Keratinocyte (primary cell): ENCODE data around the gene PADI4. TPM values are rescaled to one million over a fixed set of nuclear protein-coding genes. Genes with fewer than 3 reads are reported as not detected.
A peak's percentile ranks its signal among the peaks of the same experiment; 100 is the strongest.

Experiments
- DNase-seq: peaks from one replicate; pipeline ENCODE4 v3.0.0-alpha.2; 2011; ENCODE audit warnings: low read depth, missing footprints, low spot score
- FAIRE-seq: peaks from 2 replicates; lab custom pipeline; 2011; peaks lifted over from hg19 to GRCh38; lab: Jason Lieb, UNC
- H2AFZ ChIP-seq: 2 replicates; pipeline ENCODE4 v1.6.0; 2012; ENCODE audit warnings: low read length, control low read depth, inconsistent platforms; ENCODE audit not compliant: control insufficient read depth
- H3K27ac ChIP-seq: 2 replicates; pipeline ENCODE4 v1.5.1; 2011; ENCODE audit warnings: low read length; ENCODE audit not compliant: control insufficient read depth, insufficient read depth
- H3K27me3 ChIP-seq: 3 replicates; pipeline ENCODE4 v1.6.0; 2011; ENCODE audit warnings: low read length; ENCODE audit not compliant: control insufficient read depth, insufficient read depth; ENCODE audit errors: extremely low read depth
- H3K36me3 ChIP-seq, 2 experiments: 2 replicates in 1 of 2; 3 replicates in 1 of 2; pipeline ENCODE4 v1.5.1; 2011; ENCODE audit warnings: low read length in 2 of 2, mild to moderate bottlenecking in 1 of 2; ENCODE audit not compliant: control insufficient read depth in 2 of 2, insufficient read depth in 2 of 2; ENCODE audit errors: extremely low read depth in 1 of 2
- H3K4me1 ChIP-seq: 3 replicates; pipeline ENCODE4 v1.5.1; 2011; ENCODE audit warnings: low read length; ENCODE audit not compliant: control insufficient read depth, insufficient read depth; ENCODE audit errors: extremely low read depth
- H3K4me2 ChIP-seq: 3 replicates; pipeline ENCODE4 v1.6.0; 2011; ENCODE audit warnings: low read depth, low read length; ENCODE audit not compliant: control insufficient read depth, insufficient read depth; ENCODE audit errors: extremely low read depth
- H3K4me3 ChIP-seq, 3 experiments: fragments of 200-600 bp in 1 of 3; sonication (generic) in 1 of 3; 2 replicates in 2 of 3; 3 replicates in 1 of 3; pipeline ENCODE4 v1.5.1; 2011 to 2016; ENCODE audit warnings: low read length in 3 of 3, mild to moderate bottlenecking in 3 of 3, control low read depth in 2 of 3, inconsistent platforms in 1 of 3, low read depth in 1 of 3, mixed read lengths in 1 of 3, mixed run types in 1 of 3, moderate library complexity in 1 of 3; ENCODE audit not compliant: control insufficient read depth in 2 of 3, insufficient read depth in 2 of 3; ENCODE audit errors: extremely low read depth in 1 of 3
- H3K79me2 ChIP-seq: 2 replicates; pipeline ENCODE4 v1.6.0; 2012; ENCODE audit warnings: low read length; ENCODE audit not compliant: control insufficient read depth, insufficient read depth
- H3K9ac ChIP-seq: 3 replicates; pipeline ENCODE4 v1.6.0; 2011; ENCODE audit warnings: low read length; ENCODE audit not compliant: control insufficient read depth, insufficient read depth; ENCODE audit errors: extremely low read depth
- H3K9me1 ChIP-seq: 3 replicates; pipeline ENCODE4 v1.6.0; 2011; ENCODE audit warnings: low read length; ENCODE audit not compliant: control insufficient read depth, insufficient read depth; ENCODE audit errors: extremely low read depth
- H3K9me3 ChIP-seq: 2 replicates; pipeline ENCODE4 v1.5.1; 2012; ENCODE audit warnings: low read depth, low read length; ENCODE audit not compliant: control insufficient read depth
- H4K20me1 ChIP-seq: 3 replicates; pipeline ENCODE4 v1.6.0; 2011; ENCODE audit warnings: low read length; ENCODE audit not compliant: control insufficient read depth, insufficient read depth; ENCODE audit errors: extremely low read depth
- EZH2 ChIP-seq: IDR thresholded peaks from one replicate; pipeline ENCODE4 v1.6.1; 2012; ENCODE audit warnings: inconsistent platforms, mild to moderate bottlenecking, low read length, moderate library complexity
- dilution Hi-C: fragments of 300-500 bp; cut with MboI; formaldehyde crosslinking; loops from one replicate; pipeline ENCODE4 v1.7.0; 2020; ENCODE audit warnings: low sequenced_read_pairs; ENCODE audit not compliant: extremely low pct_ligation_motif_present
- polyA plus RNA-seq, 5 experiments: library from polyadenylated mRNA; depleted of rRNA in 3 of 5; stranded (reverse) in 3 of 5; stranded (forward) in 1 of 5; unstranded in 1 of 5; fragments of >200 nt; gene quantifications; 1 replicate in 1 of 5; 2 replicates in 3 of 5; 3 replicates in 1 of 5; pipeline versions ENCODE4 v1.2.1 to v1.2.3, GENCODE V29; 2011 to 2012; ENCODE audit warnings: missing spikeins in 2 of 5, low read depth in 1 of 5, low replicate concordance in 1 of 5
- TF ChIP-seq, protein P1 (sequence below), 3 experiments: IDR thresholded peaks in 1 of 3; conservative IDR thresholded peaks in 1 of 3; optimal IDR thresholded peaks in 1 of 3; 2 replicates in 2 of 3; 3 replicates in 1 of 3; pipeline versions ENCODE3 to v1.5.1; 2011; ENCODE audit warnings: low read length in 3 of 3, mild to moderate bottlenecking in 3 of 3, moderate library complexity in 2 of 3, control low read depth in 1 of 3, inconsistent platforms in 1 of 3; ENCODE audit not compliant: insufficient read depth in 2 of 3; ENCODE audit errors: extremely low read depth in 1 of 3

Gene PADI4
- polyA plus RNA-seq, 1 donor (not counting 4 experiments of a cell fraction or from before 2014, with no cell fraction given), result 0.03 TPM

DNA sequence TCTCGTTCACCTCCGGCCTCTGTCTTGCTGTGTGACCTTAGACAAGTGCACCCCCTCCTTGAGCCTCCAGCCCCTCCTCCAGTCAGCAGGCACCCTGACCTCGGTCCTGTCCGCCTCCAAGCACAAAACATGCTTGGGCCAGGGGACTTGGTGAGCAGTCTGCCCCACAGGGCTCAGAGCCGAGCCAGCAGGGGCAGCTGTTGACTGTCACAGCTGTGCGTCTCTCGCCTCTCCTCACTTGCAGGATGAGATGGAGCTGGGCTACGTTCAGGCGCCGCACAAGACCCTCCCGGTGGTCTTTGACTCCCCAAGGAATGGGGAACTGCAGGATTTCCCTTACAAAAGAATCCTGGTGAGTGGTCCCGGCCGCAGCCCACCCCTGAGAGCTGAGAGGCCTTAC, 34.9 kb upstream of the PADI4 start:
- Histone ChIP-seq H4K20me1 (no peaks in the 10 kb centered on the region), H3K27ac (no peak overlapping the region), H3K36me3 (peaks cover 0 to 1% of the 10 kb centered on the region in 2 experiments), H3K4me3 (no peak overlapping the region), H3K9ac (no peak overlapping the region), H3K79me2 (no peaks in the 10 kb centered on the region), H3K4me2 (no peak overlapping the region), H2AFZ (no peak overlapping the region), H3K27me3 (no peaks in the 10 kb centered on the region), H3K9me3 (no peaks in the 10 kb centered on the region), H3K4me1 (peaks cover 14% of the 10 kb centered on the region), H3K9me1 (no peaks in the 10 kb centered on the region)
- dilution Hi-C loops, result no loop called here
- no peak for FAIRE-seq
- TF ChIP-seq, protein P1, sequence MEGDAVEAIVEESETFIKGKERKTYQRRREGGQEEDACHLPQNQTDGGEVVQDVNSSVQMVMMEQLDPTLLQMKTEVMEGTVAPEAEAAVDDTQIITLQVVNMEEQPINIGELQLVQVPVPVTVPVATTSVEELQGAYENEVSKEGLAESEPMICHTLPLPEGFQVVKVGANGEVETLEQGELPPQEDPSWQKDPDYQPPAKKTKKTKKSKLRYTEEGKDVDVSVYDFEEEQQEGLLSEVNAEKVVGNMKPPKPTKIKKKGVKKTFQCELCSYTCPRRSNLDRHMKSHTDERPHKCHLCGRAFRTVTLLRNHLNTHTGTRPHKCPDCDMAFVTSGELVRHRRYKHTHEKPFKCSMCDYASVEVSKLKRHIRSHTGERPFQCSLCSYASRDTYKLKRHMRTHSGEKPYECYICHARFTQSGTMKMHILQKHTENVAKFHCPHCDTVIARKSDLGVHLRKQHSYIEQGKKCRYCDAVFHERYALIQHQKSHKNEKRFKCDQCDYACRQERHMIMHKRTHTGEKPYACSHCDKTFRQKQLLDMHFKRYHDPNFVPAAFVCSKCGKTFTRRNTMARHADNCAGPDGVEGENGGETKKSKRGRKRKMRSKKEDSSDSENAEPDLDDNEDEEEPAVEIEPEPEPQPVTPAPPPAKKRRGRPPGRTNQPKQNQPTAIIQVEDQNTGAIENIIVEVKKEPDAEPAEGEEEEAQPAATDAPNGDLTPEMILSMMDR (optimal IDR thresholded peaks at IDR 0.05 in 1 of 3, IDR thresholded peaks at IDR 0.05 in 1 of 3, conservative IDR thresholded peaks at IDR 0.05 in 1 of 3; ENCODE audit: extremely low read depth in 1 of 3, insufficient read depth in 2 of 3, low read length in 3 of 3), result no peak
- no peak for TF ChIP-seq EZH2
- DNase-seq, result no peak

DNA sequence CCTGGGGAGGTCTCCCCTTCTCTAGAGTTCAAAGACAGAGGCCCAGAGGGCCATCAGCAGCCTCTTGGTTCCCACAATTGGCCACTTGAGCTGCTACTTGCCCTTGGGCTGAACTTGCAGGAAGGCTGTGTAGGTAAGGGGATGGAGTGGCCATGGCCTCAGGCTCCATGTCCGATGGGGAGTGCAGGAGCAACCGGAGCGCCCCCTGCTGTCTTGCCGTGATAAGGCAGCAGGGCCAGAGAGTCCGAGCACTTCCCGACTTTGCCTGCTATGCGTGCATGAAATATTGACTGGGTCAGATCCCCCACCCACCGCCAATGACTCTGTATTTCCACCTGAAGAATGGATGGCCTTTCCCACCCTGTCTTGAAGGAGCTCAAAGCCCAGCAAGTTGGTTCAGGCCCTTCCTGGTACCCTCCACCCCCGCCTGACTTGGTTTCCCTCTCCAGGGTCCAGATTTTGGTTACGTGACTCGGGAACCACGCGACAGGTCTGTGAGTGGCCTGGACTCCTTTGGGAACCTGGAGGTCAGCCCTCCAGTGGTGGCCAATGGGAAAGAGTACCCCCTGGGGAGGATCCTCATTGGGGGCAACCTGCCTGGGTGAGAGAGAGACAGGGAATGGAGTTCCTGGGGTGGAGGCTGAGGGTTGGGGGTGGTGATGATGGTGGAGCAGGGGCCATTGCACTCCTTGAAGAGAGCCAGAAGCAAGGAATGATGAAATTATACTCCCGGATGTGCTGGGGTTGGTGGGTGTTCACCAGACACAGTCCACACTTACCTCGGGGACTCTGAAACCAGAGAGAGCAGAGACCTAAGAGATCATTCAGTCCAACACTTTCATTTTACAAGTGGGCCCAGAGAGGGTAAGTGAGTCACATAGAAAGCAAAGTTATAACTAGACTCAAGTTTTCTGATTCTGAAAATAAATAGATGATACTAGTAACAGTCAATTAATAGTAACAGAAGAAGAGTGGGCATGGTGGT, 33.5 kb upstream of the PADI4 start:
- Histone ChIP-seq H2AFZ (no peak overlapping the region), H3K27ac (no peak overlapping the region), H3K9ac (no peak overlapping the region), H3K4me1 (peaks cover 14% of the 10 kb centered on the region), H3K4me2 (no peak overlapping the region), H3K27me3 (no peaks in the 10 kb centered on the region), H3K79me2 (no peaks in the 10 kb centered on the region), H3K36me3 (peaks cover 0 to 1% of the 10 kb centered on the region in 2 experiments), H3K9me3 (no peaks in the 10 kb centered on the region), H3K4me3 (no peak overlapping the region), H4K20me1 (no peaks in the 10 kb centered on the region), H3K9me1 (no peaks in the 10 kb centered on the region)
- DNase-seq, result no peak
- FAIRE-seq, result peak; percentile 64
- dilution Hi-C loops, result no loop called here
- TF ChIP-seq, protein P1 (optimal IDR thresholded peaks at IDR 0.05 in 1 of 3, IDR thresholded peaks at IDR 0.05 in 1 of 3, conservative IDR thresholded peaks at IDR 0.05 in 1 of 3; ENCODE audit: extremely low read depth in 1 of 3, insufficient read depth in 2 of 3, low read length in 3 of 3), result peak; percentile 69 to 90 (median 80)
- TF ChIP-seq EZH2, result no peak
